Keratinocyte (primary cell): ENCODE data around the gene NR2E3.

ENCODE experiments used
- EZH2 ChIP-seq: IDR thresholded peaks from one replicate; pipeline ENCODE4 v1.6.1; 2012; ENCODE audit warnings: inconsistent platforms, mild to moderate bottlenecking, low read length, moderate library complexity
- TF ChIP-seq, protein P1 (sequence below), 3 experiments: IDR thresholded peaks in 1 of 3; conservative IDR thresholded peaks in 1 of 3; optimal IDR thresholded peaks in 1 of 3; 2 replicates in 2 of 3; 3 replicates in 1 of 3; pipeline versions ENCODE3 to v1.5.1; 2011; ENCODE audit warnings: low read length in 3 of 3, mild to moderate bottlenecking in 3 of 3, moderate library complexity in 2 of 3, control low read depth in 1 of 3, inconsistent platforms in 1 of 3; ENCODE audit not compliant: insufficient read depth in 2 of 3; ENCODE audit errors: extremely low read depth in 1 of 3

DNA sequence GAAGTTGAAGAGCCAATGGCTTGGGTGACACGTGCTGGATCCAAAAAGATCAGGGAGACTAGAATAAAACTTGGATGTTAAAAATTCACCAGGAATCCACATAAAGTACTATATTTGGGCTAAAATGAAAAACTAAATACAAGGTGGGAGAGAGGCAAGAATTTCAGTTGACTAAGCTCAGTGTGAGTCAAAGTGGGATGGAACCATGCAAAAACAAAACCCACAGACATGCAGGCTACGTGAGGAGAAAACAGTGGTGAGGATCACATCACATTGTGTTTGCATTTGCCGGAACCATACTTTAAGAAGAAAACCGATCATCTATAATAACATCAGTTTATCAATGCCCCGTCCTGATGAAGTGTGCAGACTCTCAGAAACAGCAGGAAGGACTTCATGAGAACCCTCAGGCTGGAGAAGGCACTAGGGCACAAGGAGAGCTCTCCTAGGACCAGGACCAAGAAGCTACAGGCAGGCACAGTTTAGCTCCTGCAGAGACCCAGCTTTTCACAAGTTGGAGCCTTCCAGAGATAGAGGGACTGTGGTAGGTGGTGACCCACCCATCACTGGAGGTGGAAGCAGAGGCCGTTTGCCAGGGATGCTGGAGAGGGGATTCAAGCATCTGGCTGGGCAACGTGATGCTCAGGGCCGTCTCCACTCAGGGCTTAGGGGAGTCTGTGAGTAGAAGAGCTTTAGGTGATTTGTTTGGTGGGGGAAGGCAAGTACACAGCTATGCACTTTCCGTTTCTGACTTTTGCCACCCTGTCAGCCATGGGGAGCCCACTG is 29.0 kb upstream of the NR2E3 start:
- TF ChIP-seq, protein P1, sequence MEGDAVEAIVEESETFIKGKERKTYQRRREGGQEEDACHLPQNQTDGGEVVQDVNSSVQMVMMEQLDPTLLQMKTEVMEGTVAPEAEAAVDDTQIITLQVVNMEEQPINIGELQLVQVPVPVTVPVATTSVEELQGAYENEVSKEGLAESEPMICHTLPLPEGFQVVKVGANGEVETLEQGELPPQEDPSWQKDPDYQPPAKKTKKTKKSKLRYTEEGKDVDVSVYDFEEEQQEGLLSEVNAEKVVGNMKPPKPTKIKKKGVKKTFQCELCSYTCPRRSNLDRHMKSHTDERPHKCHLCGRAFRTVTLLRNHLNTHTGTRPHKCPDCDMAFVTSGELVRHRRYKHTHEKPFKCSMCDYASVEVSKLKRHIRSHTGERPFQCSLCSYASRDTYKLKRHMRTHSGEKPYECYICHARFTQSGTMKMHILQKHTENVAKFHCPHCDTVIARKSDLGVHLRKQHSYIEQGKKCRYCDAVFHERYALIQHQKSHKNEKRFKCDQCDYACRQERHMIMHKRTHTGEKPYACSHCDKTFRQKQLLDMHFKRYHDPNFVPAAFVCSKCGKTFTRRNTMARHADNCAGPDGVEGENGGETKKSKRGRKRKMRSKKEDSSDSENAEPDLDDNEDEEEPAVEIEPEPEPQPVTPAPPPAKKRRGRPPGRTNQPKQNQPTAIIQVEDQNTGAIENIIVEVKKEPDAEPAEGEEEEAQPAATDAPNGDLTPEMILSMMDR (optimal IDR thresholded peaks at IDR 0.05 in 1 of 3, IDR thresholded peaks at IDR 0.05 in 1 of 3, conservative IDR thresholded peaks at IDR 0.05 in 1 of 3; ENCODE audit: extremely low read depth in 1 of 3, insufficient read depth in 2 of 3, low read length in 3 of 3), result no peak
- TF ChIP-seq EZH2, result no peak
